ENCODE data around the gene KCND1. TPM values are rescaled to one million over a fixed set of nuclear protein-coding genes. Genes with fewer than 3 reads are reported as not detected.

The KCND1 gene
- total and polyA plus RNA-seq, 10 of the 15 experiments (the other 5 are each of a cell fraction or from before 2014, with no cell fraction given), result 0.02 to 1.0 (median 0.39) TPM

DNA sequence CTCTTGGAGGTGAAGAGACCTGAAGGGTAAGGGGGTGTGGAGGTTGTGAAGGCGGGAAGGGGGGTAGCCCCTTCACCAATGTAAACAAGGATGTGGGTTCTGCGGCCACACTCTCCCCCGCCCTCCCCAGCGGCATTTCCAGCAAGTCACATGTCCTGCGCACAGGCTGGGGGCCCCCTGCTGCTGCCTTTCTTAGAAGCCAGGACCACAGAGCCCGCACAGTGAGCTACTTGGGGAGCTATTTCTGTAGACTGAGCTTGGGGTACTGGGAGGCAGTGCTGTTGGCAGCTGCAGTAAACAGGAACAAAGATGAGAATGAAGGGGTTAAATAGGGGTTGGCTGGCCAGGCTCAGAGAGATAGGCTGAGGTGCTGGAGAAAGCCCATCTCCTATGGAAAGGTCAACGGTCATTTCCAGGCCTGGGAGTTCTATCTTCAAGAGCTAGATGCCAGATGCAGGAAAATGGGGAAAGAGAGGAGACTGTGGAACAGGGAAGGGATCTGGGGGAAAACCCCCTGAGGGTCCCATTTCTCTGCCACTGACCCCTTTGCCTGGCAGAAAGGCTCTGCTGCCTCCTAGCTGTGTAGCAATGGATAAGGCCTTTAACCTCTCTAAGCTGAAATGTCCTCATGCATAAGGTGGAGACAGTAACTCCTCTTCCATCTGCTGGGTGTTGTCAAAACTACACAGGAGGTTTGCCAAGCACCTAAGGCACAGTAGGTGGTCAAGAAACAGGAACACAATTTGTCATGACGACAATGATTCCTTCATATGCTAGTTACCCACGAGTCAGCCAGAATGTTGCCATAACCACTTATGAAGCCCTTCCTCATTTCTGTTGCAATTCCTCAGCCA, 34.4 kb downstream of the KCND1 start (continued):
- TF ChIP-seq RFX5 (IDR thresholded peaks at IDR 0.05; ENCODE audit: low read depth, low read length) (no peak), SRF (IDR thresholded peaks at IDR 0.05; ENCODE audit: low read depth in 2 of 2, low read length in 2 of 2) (no peak), FOXK2 (IDR thresholded peaks at IDR 0.05) (peak; percentile 93), ZNF24 (IDR thresholded peaks at IDR 0.05) (peak; percentile 34; the same call in 1 of the 2 replicates), ZNF622 (IDR thresholded peaks at IDR 0.05) (no peak), NFIC (IDR thresholded peaks at IDR 0.05; ENCODE audit: low read depth, low read length) (peak; percentile 92), CHD4 (IDR thresholded peaks at IDR 0.05) (no peak), TCF7 (IDR thresholded peaks at IDR 0.05; ENCODE audit: borderline replicate concordance) (peak; percentile 50; the same call in 1 of the 2 replicates), TARDBP (IDR thresholded peaks at IDR 0.05; ENCODE audit: borderline replicate concordance) (no peak), SMAD1 (IDR thresholded peaks at IDR 0.05; ENCODE audit: low read depth, partially characterized antibody) (peak; percentile 39), MEF2A (IDR thresholded peaks at IDR 0.05; ENCODE audit: insufficient read depth, low read depth, low read length) (peak; percentile 96), GABPA (IDR thresholded peaks at IDR 0.05; ENCODE audit: low read depth) (no peak; the same call in 1 of the 2 replicates), BCL11A (IDR thresholded peaks at IDR 0.05; ENCODE audit: low read depth, low read length) (peak; percentile 62), ETV6 (conservative IDR thresholded peaks at IDR 0.05 in 1 of 2, IDR thresholded peaks at IDR 0.05 in 1 of 2; ENCODE audit: borderline replicate concordance in 1 of 2, low read depth in 1 of 2) (peak in 1 of 2 experiments; percentile 62; a peak in 1 of 4 replicates), STAT1 (conservative IDR thresholded peaks at IDR 0.05) (no peak; the same call in 1 of the 2 replicates), DPF2 (IDR thresholded peaks at IDR 0.05) (peak; percentile 87), NR2C1 (IDR thresholded peaks at IDR 0.05) (peak; percentile 32; the same call in 1 of the 2 replicates), BMI1 (IDR thresholded peaks at IDR 0.05; ENCODE audit: borderline replicate concordance) (0 out of 2 replicates have a peak, but pooled peaks have one; percentile 15)
- TF ChIP-seq, protein P1, sequence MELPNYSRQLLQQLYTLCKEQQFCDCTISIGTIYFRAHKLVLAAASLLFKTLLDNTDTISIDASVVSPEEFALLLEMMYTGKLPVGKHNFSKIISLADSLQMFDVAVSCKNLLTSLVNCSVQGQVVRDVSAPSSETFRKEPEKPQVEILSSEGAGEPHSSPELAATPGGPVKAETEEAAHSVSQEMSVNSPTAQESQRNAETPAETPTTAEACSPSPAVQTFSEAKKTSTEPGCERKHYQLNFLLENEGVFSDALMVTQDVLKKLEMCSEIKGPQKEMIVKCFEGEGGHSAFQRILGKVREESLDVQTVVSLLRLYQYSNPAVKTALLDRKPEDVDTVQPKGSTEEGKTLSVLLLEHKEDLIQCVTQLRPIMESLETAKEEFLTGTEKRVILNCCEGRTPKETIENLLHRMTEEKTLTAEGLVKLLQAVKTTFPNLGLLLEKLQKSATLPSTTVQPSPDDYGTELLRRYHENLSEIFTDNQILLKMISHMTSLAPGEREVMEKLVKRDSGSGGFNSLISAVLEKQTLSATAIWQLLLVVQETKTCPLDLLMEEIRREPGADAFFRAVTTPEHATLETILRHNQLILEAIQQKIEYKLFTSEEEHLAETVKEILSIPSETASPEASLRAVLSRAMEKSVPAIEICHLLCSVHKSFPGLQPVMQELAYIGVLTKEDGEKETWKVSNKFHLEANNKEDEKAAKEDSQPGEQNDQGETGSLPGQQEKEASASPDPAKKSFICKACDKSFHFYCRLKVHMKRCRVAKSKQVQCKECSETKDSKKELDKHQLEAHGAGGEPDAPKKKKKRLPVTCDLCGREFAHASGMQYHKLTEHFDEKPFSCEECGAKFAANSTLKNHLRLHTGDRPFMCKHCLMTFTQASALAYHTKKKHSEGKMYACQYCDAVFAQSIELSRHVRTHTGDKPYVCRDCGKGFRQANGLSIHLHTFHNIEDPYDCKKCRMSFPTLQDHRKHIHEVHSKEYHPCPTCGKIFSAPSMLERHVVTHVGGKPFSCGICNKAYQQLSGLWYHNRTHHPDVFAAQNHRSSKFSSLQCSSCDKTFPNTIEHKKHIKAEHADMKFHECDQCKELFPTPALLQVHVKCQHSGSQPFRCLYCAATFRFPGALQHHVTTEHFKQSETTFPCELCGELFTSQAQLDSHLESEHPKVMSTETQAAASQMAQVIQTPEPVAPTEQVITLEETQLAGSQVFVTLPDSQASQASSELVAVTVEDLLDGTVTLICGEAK (IDR thresholded peaks at IDR 0.05; ENCODE audit: borderline replicate concordance), result no peak
- TF ChIP-seq, protein P2, sequence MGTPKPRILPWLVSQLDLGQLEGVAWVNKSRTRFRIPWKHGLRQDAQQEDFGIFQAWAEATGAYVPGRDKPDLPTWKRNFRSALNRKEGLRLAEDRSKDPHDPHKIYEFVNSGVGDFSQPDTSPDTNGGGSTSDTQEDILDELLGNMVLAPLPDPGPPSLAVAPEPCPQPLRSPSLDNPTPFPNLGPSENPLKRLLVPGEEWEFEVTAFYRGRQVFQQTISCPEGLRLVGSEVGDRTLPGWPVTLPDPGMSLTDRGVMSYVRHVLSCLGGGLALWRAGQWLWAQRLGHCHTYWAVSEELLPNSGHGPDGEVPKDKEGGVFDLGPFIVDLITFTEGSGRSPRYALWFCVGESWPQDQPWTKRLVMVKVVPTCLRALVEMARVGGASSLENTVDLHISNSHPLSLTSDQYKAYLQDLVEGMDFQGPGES (IDR thresholded peaks at IDR 0.05), result no peak
- TF ChIP-seq, protein P3, sequence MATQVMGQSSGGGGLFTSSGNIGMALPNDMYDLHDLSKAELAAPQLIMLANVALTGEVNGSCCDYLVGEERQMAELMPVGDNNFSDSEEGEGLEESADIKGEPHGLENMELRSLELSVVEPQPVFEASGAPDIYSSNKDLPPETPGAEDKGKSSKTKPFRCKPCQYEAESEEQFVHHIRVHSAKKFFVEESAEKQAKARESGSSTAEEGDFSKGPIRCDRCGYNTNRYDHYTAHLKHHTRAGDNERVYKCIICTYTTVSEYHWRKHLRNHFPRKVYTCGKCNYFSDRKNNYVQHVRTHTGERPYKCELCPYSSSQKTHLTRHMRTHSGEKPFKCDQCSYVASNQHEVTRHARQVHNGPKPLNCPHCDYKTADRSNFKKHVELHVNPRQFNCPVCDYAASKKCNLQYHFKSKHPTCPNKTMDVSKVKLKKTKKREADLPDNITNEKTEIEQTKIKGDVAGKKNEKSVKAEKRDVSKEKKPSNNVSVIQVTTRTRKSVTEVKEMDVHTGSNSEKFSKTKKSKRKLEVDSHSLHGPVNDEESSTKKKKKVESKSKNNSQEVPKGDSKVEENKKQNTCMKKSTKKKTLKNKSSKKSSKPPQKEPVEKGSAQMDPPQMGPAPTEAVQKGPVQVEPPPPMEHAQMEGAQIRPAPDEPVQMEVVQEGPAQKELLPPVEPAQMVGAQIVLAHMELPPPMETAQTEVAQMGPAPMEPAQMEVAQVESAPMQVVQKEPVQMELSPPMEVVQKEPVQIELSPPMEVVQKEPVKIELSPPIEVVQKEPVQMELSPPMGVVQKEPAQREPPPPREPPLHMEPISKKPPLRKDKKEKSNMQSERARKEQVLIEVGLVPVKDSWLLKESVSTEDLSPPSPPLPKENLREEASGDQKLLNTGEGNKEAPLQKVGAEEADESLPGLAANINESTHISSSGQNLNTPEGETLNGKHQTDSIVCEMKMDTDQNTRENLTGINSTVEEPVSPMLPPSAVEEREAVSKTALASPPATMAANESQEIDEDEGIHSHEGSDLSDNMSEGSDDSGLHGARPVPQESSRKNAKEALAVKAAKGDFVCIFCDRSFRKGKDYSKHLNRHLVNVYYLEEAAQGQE (IDR thresholded peaks at IDR 0.05; ENCODE audit: low read depth, low read length), result peak; percentile 9; the same call in 1 of the 2 replicates

Data from GM12878 (cell line).